ENCODE measurements around the gene HOXA13.

Gene HOXA13

GRCh38 chr7:27199849-27200760, at the start of gene HOXA13:
Gene HOXA13 (minus strand): TSS chr7:27200091. CDS start chr7:27200077, 14 bp downstream.
- DNase-seq = no peak

GRCh38 chr7:27248911-27249723, 49.2 kb upstream of the HOXA13 start:
- no peak for DNase-seq

GRCh38 chr7:27248427-27248806, 48.5 kb upstream of the HOXA13 start:
- DNase-seq = no peak

GRCh38 chr7:27247452-27248426, 47.8 kb upstream of the HOXA13 start:
- no peak for DNase-seq

GRCh38 chr7:27247000-27247399, 47.1 kb upstream of the HOXA13 start:
- no peak for DNase-seq

GRCh38 chr7:27245798-27246691, 46.2 kb upstream of the HOXA13 start:
- no peak for DNase-seq

- no peak for DNase-seq
These were observed 45.4 kb upstream of the HOXA13 start for GRCh38 chr7:27245124-27245797.

- DNase-seq = no peak
These were observed 44.7 kb upstream of the HOXA13 start for GRCh38 chr7:27244488-27245123.

- DNase-seq = no peak
These were observed 43.7 kb upstream of the HOXA13 start for GRCh38 chr7:27243340-27244163.

- DNase-seq = no peak
These were observed 42.9 kb upstream of the HOXA13 start, which contains the start of gene EVX1 for GRCh38 chr7:27242555-27243339. Gene EVX1 (plus strand): TSS chr7:27242802. CDS start chr7:27243031, 229 bp downstream.

- no peak for DNase-seq
These were observed 42.3 kb upstream of the HOXA13 start for GRCh38 chr7:27242154-27242553.

- DNase-seq = no peak
These were observed 41.5 kb upstream of the HOXA13 start for GRCh38 chr7:27241189-27242056.

- no peak for DNase-seq
These were observed 40.3 kb upstream of the HOXA13 start for GRCh38 chr7:27240015-27240731.

GRCh38 chr7:27239387-27240014, 39.6 kb upstream of the HOXA13 start:
- DNase-seq = no peak

GRCh38 chr7:27238979-27239386, 39.1 kb upstream of the HOXA13 start:
- no peak for DNase-seq
